BJ (cell line): ENCODE results near the gene AKAP6. TPM values are rescaled to one million over a fixed set of nuclear protein-coding genes. Genes with fewer than 3 reads are reported as not detected.

ENCODE experiments used
- CTCF ChIA-PET: fragments of 350-600 bp; formaldehyde crosslinking; extraction: SDS; loops from one replicate; lab custom pipeline; 2021; ENCODE audit warnings: antibody characterized with exemption, inconsistent platforms; lab: Yijun Ruan, JAX
- POLR2A ChIA-PET: fragments of 300-600 bp; sonication (Branson Sonifier 250); formaldehyde crosslinking; extraction: SDS; loops from one replicate; lab custom pipeline; 2021; ENCODE audit warnings: antibody characterized with exemption; lab: Charles Lee
- DNase-seq: peaks from one replicate; pipeline ENCODE4 v3.0.0-alpha.2; 2011; ENCODE audit warnings: low read depth
- H3K27me3 ChIP-seq: 2 replicates; pipeline ENCODE4 v1.6.0; 2011; ENCODE audit warnings: low read length; ENCODE audit not compliant: control insufficient read depth, insufficient read depth
- H3K36me3 ChIP-seq: 2 replicates; pipeline ENCODE4 v1.5.1; 2011; ENCODE audit warnings: low read length; ENCODE audit not compliant: control insufficient read depth, insufficient read depth
- H3K4me3 ChIP-seq: 2 replicates; pipeline ENCODE4 v1.5.1; 2011; ENCODE audit warnings: low read depth, mild to moderate bottlenecking, control low read depth, low read length
- polyA plus RNA-seq: library from polyadenylated mRNA; depleted of rRNA; stranded (reverse); fragments of >200 nt; gene quantifications from 2 replicates; pipeline ENCODE4 v1.2.3, GENCODE V29; 2011
- TF ChIP-seq, protein P1 (sequence below): IDR thresholded peaks from 2 replicates; pipeline ENCODE4 v1.5.1; 2011; ENCODE audit warnings: low read depth, mild to moderate bottlenecking, control low read depth, inconsistent platforms, low read length, moderate library complexity; ENCODE audit not compliant: insufficient read depth

AKAP6 gene
- polyA plus RNA-seq, 1 experiment, result 18.5 TPM

- Histone ChIP-seq H3K4me3 (no peak overlapping the region), H3K27me3 (no peaks in the 10 kb centered on the region; the same call in 1 of the 2 replicates), H3K36me3 (no peaks in the 10 kb centered on the region)
- POLR2A ChIA-PET, result no interaction called here
- no peak for DNase-seq
- CTCF ChIA-PET, result interaction anchor here (0.6 to 1.6 kb wide), 2 partner anchors 8 to 20 kb away, joined by 3 to 4 read pairs; no protein-coding TSS in a partner anchor
- TF ChIP-seq, protein P1, sequence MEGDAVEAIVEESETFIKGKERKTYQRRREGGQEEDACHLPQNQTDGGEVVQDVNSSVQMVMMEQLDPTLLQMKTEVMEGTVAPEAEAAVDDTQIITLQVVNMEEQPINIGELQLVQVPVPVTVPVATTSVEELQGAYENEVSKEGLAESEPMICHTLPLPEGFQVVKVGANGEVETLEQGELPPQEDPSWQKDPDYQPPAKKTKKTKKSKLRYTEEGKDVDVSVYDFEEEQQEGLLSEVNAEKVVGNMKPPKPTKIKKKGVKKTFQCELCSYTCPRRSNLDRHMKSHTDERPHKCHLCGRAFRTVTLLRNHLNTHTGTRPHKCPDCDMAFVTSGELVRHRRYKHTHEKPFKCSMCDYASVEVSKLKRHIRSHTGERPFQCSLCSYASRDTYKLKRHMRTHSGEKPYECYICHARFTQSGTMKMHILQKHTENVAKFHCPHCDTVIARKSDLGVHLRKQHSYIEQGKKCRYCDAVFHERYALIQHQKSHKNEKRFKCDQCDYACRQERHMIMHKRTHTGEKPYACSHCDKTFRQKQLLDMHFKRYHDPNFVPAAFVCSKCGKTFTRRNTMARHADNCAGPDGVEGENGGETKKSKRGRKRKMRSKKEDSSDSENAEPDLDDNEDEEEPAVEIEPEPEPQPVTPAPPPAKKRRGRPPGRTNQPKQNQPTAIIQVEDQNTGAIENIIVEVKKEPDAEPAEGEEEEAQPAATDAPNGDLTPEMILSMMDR, result no peak
These were observed 9.6 kb upstream of the AKAP6 start for GRCh38 chr14:32319368-32320049.

- Histone ChIP-seq H3K36me3 (no peaks in the 10 kb centered on the region), H3K27me3 (no peaks in the 10 kb centered on the region; the same call in 1 of the 2 replicates), H3K4me3 (no peak overlapping the region)
- DNase-seq, result no peak
- ChIA-PET CTCF (no interaction called here), POLR2A (no interaction called here)
- TF ChIP-seq, protein P1, result no peak
These were observed 4.5 kb upstream of the AKAP6 start for GRCh38 chr14:32324601-32325000.

GRCh38 chr14:32327255-32327961 lies 1.7 kb upstream of the AKAP6 start:
- CTCF ChIA-PET, result interaction anchor here (0.9 to 1.3 kb wide), 2 partner anchors 16 to 44 kb away, joined by 3 to 4 read pairs; no protein-coding TSS in a partner anchor

DNA sequence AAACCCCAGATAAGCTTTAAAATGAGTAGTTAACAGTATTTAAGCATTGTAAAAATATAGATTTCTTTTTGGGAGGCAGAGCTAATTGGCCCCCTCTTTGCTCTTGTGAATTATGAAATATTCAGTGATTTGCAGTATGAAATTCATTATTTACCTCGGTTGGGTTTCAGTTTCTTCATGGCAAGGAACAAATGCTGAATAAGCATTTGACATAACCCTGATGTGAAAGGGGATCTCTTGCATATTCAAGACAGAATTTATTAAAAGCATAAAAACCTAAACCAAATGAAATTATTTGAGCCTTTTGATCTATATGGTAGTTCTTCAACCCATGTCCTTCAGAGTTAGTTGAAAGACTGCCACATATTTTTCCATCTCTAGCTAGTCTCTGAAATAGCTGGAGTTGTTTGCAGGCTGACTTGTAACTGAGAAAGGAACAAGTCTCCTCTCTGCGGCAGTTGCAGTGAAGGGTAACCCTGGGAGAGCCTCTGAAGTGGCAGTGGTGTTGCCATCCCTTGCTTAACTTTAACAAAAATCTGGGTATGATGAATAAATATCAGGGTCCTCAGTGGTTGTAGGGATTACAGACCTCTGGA lies 690 bp downstream of the AKAP6 start:
- Histone ChIP-seq H3K27me3 (no peaks in the 10 kb centered on the region), H3K4me3 (no peak overlapping the region), H3K36me3 (no peaks in the 10 kb centered on the region)
- DNase-seq, result no peak
- TF ChIP-seq, protein P1, result no peak
- POLR2A ChIA-PET, result no interaction called here
- CTCF ChIA-PET, result interaction anchor here (1.0 kb wide), 1 partner anchor 37 kb away, joined by 3 read pairs; no protein-coding TSS in a partner anchor

More at GRCh38 chr14:32327255-32327961, 1.7 kb upstream of the AKAP6 start:
- TF ChIP-seq, protein P1, result no peak
- POLR2A ChIA-PET, result no interaction called here
- Histone ChIP-seq H3K4me3 (no peak overlapping the region), H3K27me3 (no peaks in the 10 kb centered on the region), H3K36me3 (no peaks in the 10 kb centered on the region)
- no peak for DNase-seq
